ENCODE measurements around the gene KRT32. TPM values are rescaled to one million over a fixed set of nuclear protein-coding genes. Genes with fewer than 3 reads are reported as not detected.

The KRT32 gene
- total RNA-seq, 1 experiment from 2014 or later = not detected

Other genes with a start within 250 kb of the KRT32 start
- gene KRTAP9-2, start 240.7 kb downstream of the KRT32 start, total RNA-seq (2014; rRNA removed; shearing (Covaris generic); ENCODE audit: low replicate concordance) = not detected in 2 replicates
- gene KRTAP9-3, start 234.9 kb downstream of the KRT32 start, total RNA-seq (2014; rRNA removed; shearing (Covaris generic); ENCODE audit: low replicate concordance) = not detected in 2 replicates
- not detected in 2 replicates for gene KRTAP9-8, start 229.4 kb downstream of the KRT32 start, total RNA-seq (2014; rRNA removed; shearing (Covaris generic); ENCODE audit: low replicate concordance)
- not detected in 2 replicates for gene KRTAP9-4, start 217.7 kb downstream of the KRT32 start, total RNA-seq (2014; rRNA removed; shearing (Covaris generic); ENCODE audit: low replicate concordance)
- gene KRTAP9-9, start 212.0 kb downstream of the KRT32 start, total RNA-seq (2014; rRNA removed; shearing (Covaris generic); ENCODE audit: low replicate concordance) = not detected in 2 replicates
- gene KRTAP9-6, start 202.0 kb downstream of the KRT32 start, total RNA-seq (2014; rRNA removed; shearing (Covaris generic); ENCODE audit: low replicate concordance) = not detected in 2 replicates
- gene KRTAP9-7, start 191.7 kb downstream of the KRT32 start, total RNA-seq (2014; rRNA removed; shearing (Covaris generic); ENCODE audit: low replicate concordance) = not detected in 2 replicates
- not detected in 2 replicates for gene KRTAP29-1, start 164.5 kb downstream of the KRT32 start, total RNA-seq (2014; rRNA removed; shearing (Covaris generic); ENCODE audit: low replicate concordance)
- gene KRTAP16-1, start 158.1 kb downstream of the KRT32 start, total RNA-seq (2014; rRNA removed; shearing (Covaris generic); ENCODE audit: low replicate concordance) = not detected in 2 replicates
- not detected in 2 replicates for gene KRTAP17-1, start 151.7 kb downstream of the KRT32 start, total RNA-seq (2014; rRNA removed; shearing (Covaris generic); ENCODE audit: low replicate concordance)
- gene KRT33A, start 116.6 kb downstream of the KRT32 start, total RNA-seq (2014; rRNA removed; shearing (Covaris generic); ENCODE audit: low replicate concordance) = not detected in 2 replicates
- gene KRT33B, start 97.6 kb downstream of the KRT32 start, total RNA-seq (2014; rRNA removed; shearing (Covaris generic); ENCODE audit: low replicate concordance) = 0.17 and 2.0 TPM in 2 replicates
- gene KRT34, start 85.1 kb downstream of the KRT32 start, total RNA-seq (2014; rRNA removed; shearing (Covaris generic); ENCODE audit: low replicate concordance) = 0.49 TPM in 1 of 2 replicates, not detected in the other
- gene KRT31, start 69.8 kb downstream of the KRT32 start, total RNA-seq (2014; rRNA removed; shearing (Covaris generic); ENCODE audit: low replicate concordance) = not detected in 2 replicates
- not detected in 2 replicates for gene KRT37, start 42.8 kb downstream of the KRT32 start, total RNA-seq (2014; rRNA removed; shearing (Covaris generic); ENCODE audit: low replicate concordance)
- gene KRT38, start 26.4 kb downstream of the KRT32 start, total RNA-seq (2014; rRNA removed; shearing (Covaris generic); ENCODE audit: low replicate concordance) = 0.17 TPM in 1 of 2 replicates, not detected in the other
- gene KRT35, start 13.8 kb upstream of the KRT32 start, total RNA-seq (2014; rRNA removed; shearing (Covaris generic); ENCODE audit: low replicate concordance) = 0.33 TPM in 1 of 2 replicates, not detected in the other
- gene KRT36, start 22.5 kb upstream of the KRT32 start, total RNA-seq (2014; rRNA removed; shearing (Covaris generic); ENCODE audit: low replicate concordance) = 0.20 TPM in 1 of 2 replicates, not detected in the other
- 3.8 and 4.0 TPM in 2 replicates for gene KRT13, start 38.2 kb upstream of the KRT32 start, total RNA-seq (2014; rRNA removed; shearing (Covaris generic); ENCODE audit: low replicate concordance)
- 38.4 and 82.2 TPM in 2 replicates for gene KRT15, start 51.5 kb upstream of the KRT32 start, total RNA-seq (2014; rRNA removed; shearing (Covaris generic); ENCODE audit: low replicate concordance)
- gene KRT19, start 60.9 kb upstream of the KRT32 start, total RNA-seq (2014; rRNA removed; shearing (Covaris generic); ENCODE audit: low replicate concordance) = 20.7 and 46.3 TPM in 2 replicates
- not detected in 2 replicates for gene KRT9, start 104.7 kb upstream of the KRT32 start, total RNA-seq (2014; rRNA removed; shearing (Covaris generic); ENCODE audit: low replicate concordance)
- gene KRT14, start 119.5 kb upstream of the KRT32 start, total RNA-seq (2014; rRNA removed; shearing (Covaris generic); ENCODE audit: low replicate concordance) = 6.1 and 7.9 TPM in 2 replicates
- gene KRT16, start 145.4 kb upstream of the KRT32 start, total RNA-seq (2014; rRNA removed; shearing (Covaris generic); ENCODE audit: low replicate concordance) = not detected in 2 replicates
- not detected in 2 replicates for gene KRT17, start 157.2 kb upstream of the KRT32 start, total RNA-seq (2014; rRNA removed; shearing (Covaris generic); ENCODE audit: low replicate concordance)
- 42.2 and 90.7 TPM in 2 replicates for gene EIF1, start 221.5 kb upstream of the KRT32 start, total RNA-seq (2014; rRNA removed; shearing (Covaris generic); ENCODE audit: low replicate concordance)
- not detected in 2 replicates for gene GAST, start 244.9 kb upstream of the KRT32 start, total RNA-seq (2014; rRNA removed; shearing (Covaris generic); ENCODE audit: low replicate concordance)